Ishikawa (cell line): ENCODE measurements around the gene PSD4.

Source experiments
- CEBPB ChIP-seq: IDR thresholded peaks from 2 replicates; pipeline ENCODE4 v1.6.1; 2012
- CREB1 ChIP-seq: IDR thresholded peaks from 2 replicates; pipeline ENCODE4 v1.6.1; 2012; ENCODE audit warnings: low read depth
- EGR1 ChIP-seq: IDR thresholded peaks from 2 replicates; pipeline ENCODE4 v1.6.1; 2012
- EP300 ChIP-seq: IDR thresholded peaks from 2 replicates; pipeline ENCODE4 v1.6.1; 2012; ENCODE audit warnings: borderline replicate concordance
- FOXM1 ChIP-seq: IDR thresholded peaks from 2 replicates; pipeline ENCODE4 v1.6.1; 2012; ENCODE audit warnings: low read depth, borderline replicate concordance
- MAX ChIP-seq: IDR thresholded peaks from 2 replicates; pipeline ENCODE4 v1.6.1; 2012
- RAD21 ChIP-seq: IDR thresholded peaks from 2 replicates; pipeline ENCODE4 v1.6.1; 2012; ENCODE audit warnings: low read depth
- REST ChIP-seq: IDR thresholded peaks from 2 replicates; pipeline ENCODE4 v1.6.1; 2012; ENCODE audit warnings: low read depth, mild to moderate bottlenecking
- TAF1 ChIP-seq: IDR thresholded peaks from 2 replicates; pipeline ENCODE4 v1.6.1; 2012; ENCODE audit warnings: low read depth, mild to moderate bottlenecking
- TCF12 ChIP-seq: IDR thresholded peaks from 2 replicates; pipeline ENCODE4 v1.6.1; 2012; ENCODE audit warnings: low read depth
- TEAD4 ChIP-seq: IDR thresholded peaks from 2 replicates; pipeline ENCODE4 v1.6.1; 2012
- USF1 ChIP-seq: IDR thresholded peaks from 2 replicates; pipeline ENCODE4 v1.6.1; 2012
- YY1 ChIP-seq: IDR thresholded peaks from 2 replicates; pipeline ENCODE4 v1.6.1; 2012; ENCODE audit warnings: low read depth
- ZBTB7A ChIP-seq: IDR thresholded peaks from 2 replicates; pipeline ENCODE4 v1.6.1; 2012; ENCODE audit warnings: low read depth

- TF ChIP-seq REST (no peak), EP300 (no peak), YY1 (no peak), EGR1 (no peak), TEAD4 (no peak), ZBTB7A (no peak), TAF1 (no peak), MAX (no peak), RAD21 (no peak), FOXM1 (no peak), CREB1 (no peak), USF1 (no peak), CEBPB (no peak), TCF12 (no peak)
Measured at GRCh38 chr2:113200236-113200635, 26.5 kb downstream of the PSD4 start.
